Thoracic aorta (tissue), 2 donors: ENCODE measurements around the gene CDC42BPA. TPM values are rescaled to one million over a fixed set of nuclear protein-coding genes. Genes with fewer than 3 reads are reported as not detected.

Experiments used
- ATAC-seq: fragments of 150-250 bp; one replicate; pipeline ENCODE4 v1.8.0; 2017; ENCODE audit warnings: low read depth; ENCODE audit not compliant: insufficient number of reproducible peaks, low FRiP score
- DNase-seq: peaks from one replicate; pipeline ENCODE4 v3.0.0-alpha.2; 2020; ENCODE audit warnings: low spot score
- H3K27ac ChIP-seq, 2 donors: fragments of 200-600 bp; sonication (generic); 1 replicate in 1 of 2; 2 replicates in 1 of 2; pipeline ENCODE4 v1.5.1; 2016; ENCODE audit warnings: mild to moderate bottlenecking in 2 of 2, moderate library complexity in 2 of 2
- H3K27me3 ChIP-seq: fragments of 200-600 bp; sonication (generic); replicated peaks from 2 replicates; pipeline ENCODE4 v1.6.0; 2016; ENCODE audit warnings: mild to moderate bottlenecking; ENCODE audit not compliant: insufficient read depth
- H3K36me3 ChIP-seq: fragments of 200-600 bp; sonication (generic); one replicate; pipeline ENCODE4 v1.5.1; 2016
- H3K4me1 ChIP-seq, 2 donors: fragments of 200-600 bp; sonication (generic); 1 replicate in 1 of 2; 2 replicates in 1 of 2; pipeline versions ENCODE4 v1.5.1 to v1.6.0; 2016; ENCODE audit warnings: low read depth in 2 of 2, mild to moderate bottlenecking in 1 of 2; ENCODE audit not compliant: control insufficient read depth in 1 of 2
- H3K4me3 ChIP-seq: fragments of 200-600 bp; sonication (generic); 2 replicates; pipeline ENCODE4 v1.5.1; 2016; ENCODE audit warnings: mild to moderate bottlenecking
- H3K9me3 ChIP-seq: fragments of 200-600 bp; sonication (generic); 2 replicates; pipeline ENCODE4 v1.5.1; 2016
- total RNA-seq, 2 donors: library from RNA; depleted of rRNA; stranded (reverse); fragments of >200 nt; gene quantifications; one replicate each; pipeline versions ENCODE4 v1.1.0 to v1.2.3, GENCODE V29; 2016
- TF ChIP-seq, protein P1 (sequence below): fragments of 200-600 bp; sonication (generic); IDR thresholded peaks from one replicate; pipeline ENCODE4 v1.5.1; 2019; ENCODE audit warnings: antibody characterized with exemption

The CDC42BPA gene
- total RNA-seq, 2 donors from 2014 or later = 62.4 to 89.7 TPM

DNA sequence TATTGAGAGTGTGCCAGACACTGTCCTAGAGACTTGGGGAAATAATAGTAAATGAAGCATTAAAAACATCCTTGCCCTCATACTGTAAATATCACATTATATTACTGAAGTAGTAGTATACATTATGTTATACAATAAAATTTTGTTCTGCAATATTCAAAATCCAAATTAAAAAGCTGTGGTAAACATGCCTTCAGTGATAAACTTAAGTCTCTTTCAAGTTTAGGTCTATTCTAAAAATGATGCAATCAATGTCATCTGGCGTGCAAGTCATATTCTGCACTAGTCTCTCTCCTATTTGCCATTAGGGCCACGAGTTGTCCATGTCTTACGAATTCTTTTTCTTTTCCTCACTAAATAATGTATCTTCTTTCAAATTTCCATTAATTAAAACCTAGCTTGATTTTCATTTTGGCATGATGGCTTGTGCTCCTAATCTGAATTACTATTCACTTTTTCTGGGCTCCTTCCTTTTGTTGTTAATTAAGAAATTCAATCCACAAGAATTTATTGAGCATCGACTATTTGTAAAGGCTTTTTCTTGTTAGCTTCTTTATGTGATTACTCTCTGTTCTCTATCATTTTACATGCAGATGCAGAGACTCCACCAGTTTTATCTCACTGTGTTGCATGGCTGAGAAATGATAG, 247.5 kb downstream of the CDC42BPA start:
- H3K4me3 ChIP-seq = no peak overlapping the region
- peaks cover 5% of the 10 kb centered on the region for H3K36me3 ChIP-seq
- no peak for ATAC-seq
- H3K4me1 ChIP-seq = no peaks in the 10 kb centered on the region
- no peak overlapping the region for H3K27ac ChIP-seq
- TF ChIP-seq, protein P1, sequence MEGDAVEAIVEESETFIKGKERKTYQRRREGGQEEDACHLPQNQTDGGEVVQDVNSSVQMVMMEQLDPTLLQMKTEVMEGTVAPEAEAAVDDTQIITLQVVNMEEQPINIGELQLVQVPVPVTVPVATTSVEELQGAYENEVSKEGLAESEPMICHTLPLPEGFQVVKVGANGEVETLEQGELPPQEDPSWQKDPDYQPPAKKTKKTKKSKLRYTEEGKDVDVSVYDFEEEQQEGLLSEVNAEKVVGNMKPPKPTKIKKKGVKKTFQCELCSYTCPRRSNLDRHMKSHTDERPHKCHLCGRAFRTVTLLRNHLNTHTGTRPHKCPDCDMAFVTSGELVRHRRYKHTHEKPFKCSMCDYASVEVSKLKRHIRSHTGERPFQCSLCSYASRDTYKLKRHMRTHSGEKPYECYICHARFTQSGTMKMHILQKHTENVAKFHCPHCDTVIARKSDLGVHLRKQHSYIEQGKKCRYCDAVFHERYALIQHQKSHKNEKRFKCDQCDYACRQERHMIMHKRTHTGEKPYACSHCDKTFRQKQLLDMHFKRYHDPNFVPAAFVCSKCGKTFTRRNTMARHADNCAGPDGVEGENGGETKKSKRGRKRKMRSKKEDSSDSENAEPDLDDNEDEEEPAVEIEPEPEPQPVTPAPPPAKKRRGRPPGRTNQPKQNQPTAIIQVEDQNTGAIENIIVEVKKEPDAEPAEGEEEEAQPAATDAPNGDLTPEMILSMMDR = no peak
- H3K9me3 ChIP-seq = no peaks in the 10 kb centered on the region
- no peaks in the 10 kb centered on the region for H3K27me3 ChIP-seq
- no peak for DNase-seq

DNA sequence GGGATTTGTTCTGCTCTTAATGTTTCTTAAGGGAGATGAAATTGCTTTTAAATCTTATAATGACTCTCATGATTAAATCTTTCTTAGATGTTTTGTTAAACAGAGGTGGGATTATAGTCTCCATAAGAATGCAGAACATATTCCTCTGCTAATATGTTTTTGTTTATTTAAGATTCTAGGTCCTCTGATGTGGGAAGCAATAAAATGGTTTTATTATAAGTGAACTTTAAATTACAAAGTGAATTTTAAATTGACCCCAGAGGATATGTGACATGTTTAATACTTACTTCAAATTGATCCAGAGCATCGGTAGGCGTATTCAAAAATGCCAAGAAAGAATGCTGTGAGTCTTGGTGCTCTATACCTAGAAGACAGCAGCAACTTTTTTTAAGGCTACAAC, 248.8 kb downstream of the CDC42BPA start:
- TF ChIP-seq, protein P1 = no peak
- H3K27me3 ChIP-seq = no peaks in the 10 kb centered on the region
- H3K4me3 ChIP-seq = no peak overlapping the region
- H3K27ac ChIP-seq = no peak overlapping the region
- no peak for DNase-seq
- no peak for ATAC-seq
- no peaks in the 10 kb centered on the region for H3K4me1 ChIP-seq
- H3K9me3 ChIP-seq = no peaks in the 10 kb centered on the region
- peaks cover 5% of the 10 kb centered on the region for H3K36me3 ChIP-seq

DNA sequence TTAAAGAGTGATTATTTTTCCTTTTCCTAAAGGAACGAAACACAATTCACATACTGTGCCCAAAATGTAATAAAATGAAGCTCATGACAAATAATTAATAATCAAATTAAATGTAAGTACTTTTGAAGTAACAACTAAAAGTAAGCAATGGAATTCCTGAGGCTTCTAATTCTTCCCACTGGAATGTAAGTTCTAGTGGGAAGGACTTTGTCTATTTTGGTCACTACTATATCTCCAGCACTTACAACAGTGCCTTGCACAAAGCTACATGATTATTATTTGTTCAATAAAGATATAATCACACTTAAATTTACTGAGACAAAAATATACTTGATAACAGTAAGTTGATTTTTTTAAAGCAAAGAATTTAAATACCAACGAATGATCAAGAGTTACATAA, 249.4 kb downstream of the CDC42BPA start:
- DNase-seq = no peak
- H3K36me3 ChIP-seq = peaks cover 4% of the 10 kb centered on the region
- H3K4me3 ChIP-seq = no peak overlapping the region
- H3K9me3 ChIP-seq = no peaks in the 10 kb centered on the region
- no peak for ATAC-seq
- no peak overlapping the region for H3K27ac ChIP-seq
- H3K27me3 ChIP-seq = no peaks in the 10 kb centered on the region
- TF ChIP-seq, protein P1 = no peak
- no peaks in the 10 kb centered on the region for H3K4me1 ChIP-seq

DNA sequence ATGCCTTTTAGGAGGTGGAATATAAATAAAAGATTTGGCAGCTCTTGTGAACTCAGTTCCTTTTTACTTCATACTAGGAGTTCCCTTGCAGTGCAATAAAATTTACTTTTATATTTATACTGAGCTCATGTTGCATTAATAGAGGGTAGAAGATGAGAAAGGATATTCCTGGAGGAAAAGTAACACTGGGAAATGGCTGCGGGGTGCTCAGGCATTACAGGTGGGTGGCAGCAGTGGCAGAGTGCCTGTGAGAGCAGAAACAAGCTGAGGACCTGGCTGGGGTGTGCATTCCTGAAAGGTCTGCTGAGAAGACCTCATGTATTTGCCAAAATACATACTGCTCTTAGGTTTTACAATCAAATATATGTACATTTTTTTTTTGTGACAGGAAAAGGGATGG, 251.3 kb downstream of the CDC42BPA start:
- ATAC-seq (no peak), DNase-seq (no peak)
- Histone ChIP-seq H3K27ac (no peak overlapping the region), H3K4me3 (no peak overlapping the region), H3K27me3 (no peaks in the 10 kb centered on the region), H3K4me1 (no peaks in the 10 kb centered on the region), H3K9me3 (no peaks in the 10 kb centered on the region), H3K36me3 (no peaks in the 10 kb centered on the region)
- TF ChIP-seq, protein P1 = no peak

DNA sequence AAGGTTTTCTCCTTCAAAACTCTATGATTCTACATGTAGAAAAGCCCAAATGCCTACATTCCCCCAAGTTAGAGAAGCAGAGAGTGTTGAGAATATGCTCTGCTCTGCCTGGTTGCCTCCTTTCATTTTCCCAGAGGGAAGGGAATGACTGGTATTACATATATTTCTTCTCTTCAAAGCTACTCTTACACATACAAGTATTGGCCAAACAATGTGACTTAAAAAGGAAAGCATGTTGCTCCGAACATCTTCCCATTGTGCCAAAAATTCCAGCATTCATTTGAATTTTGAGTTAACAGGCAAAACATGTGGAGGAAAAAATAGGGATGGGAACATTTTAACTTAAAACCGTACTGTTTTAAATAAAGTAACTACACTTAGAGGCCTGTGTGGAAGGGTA, 253.0 kb downstream of the CDC42BPA start:
- no peak for ATAC-seq
- H3K27ac ChIP-seq = no peak overlapping the region

More for the DNA sequence above, 253.0 kb downstream of the CDC42BPA start:
- H3K9me3 ChIP-seq = no peaks in the 10 kb centered on the region
- TF ChIP-seq, protein P1 = no peak
- H3K36me3 ChIP-seq = no peaks in the 10 kb centered on the region
- H3K4me3 ChIP-seq = no peak overlapping the region
- no peaks in the 10 kb centered on the region for H3K27me3 ChIP-seq
- no peak for DNase-seq
- no peaks in the 10 kb centered on the region for H3K4me1 ChIP-seq
